ENCODE measurements around the gene CCDC77. TPM values are rescaled to one million over a fixed set of nuclear protein-coding genes. Genes with fewer than 3 reads are reported as not detected.

Gene CCDC77
- total RNA-seq, 1 donor from 2014 or later, result 1.2 TPM

DNA sequence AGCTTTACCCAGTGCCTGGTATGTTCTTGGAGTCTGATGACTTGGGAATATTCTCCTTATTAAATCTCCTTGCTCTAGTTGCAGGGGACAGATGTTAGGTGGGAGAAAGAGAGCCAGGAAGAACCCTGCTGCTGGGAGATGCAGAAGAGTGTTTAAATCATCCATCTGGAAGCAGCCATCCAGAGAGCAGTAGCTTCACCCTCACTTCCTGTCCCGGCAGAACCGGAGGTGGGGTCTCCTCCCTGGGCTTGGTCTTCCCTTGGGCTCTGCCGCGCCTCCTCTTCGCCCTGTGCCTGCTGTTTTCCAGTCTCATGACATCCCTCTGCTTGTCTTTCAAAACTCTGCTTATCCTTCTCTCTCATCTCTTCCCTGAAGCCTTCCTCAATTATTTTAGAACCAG, 73.8 kb downstream of the CCDC77 start:
- ATAC-seq (no peak), DNase-seq (ENCODE audit: low spot score) (no peak)

DNA sequence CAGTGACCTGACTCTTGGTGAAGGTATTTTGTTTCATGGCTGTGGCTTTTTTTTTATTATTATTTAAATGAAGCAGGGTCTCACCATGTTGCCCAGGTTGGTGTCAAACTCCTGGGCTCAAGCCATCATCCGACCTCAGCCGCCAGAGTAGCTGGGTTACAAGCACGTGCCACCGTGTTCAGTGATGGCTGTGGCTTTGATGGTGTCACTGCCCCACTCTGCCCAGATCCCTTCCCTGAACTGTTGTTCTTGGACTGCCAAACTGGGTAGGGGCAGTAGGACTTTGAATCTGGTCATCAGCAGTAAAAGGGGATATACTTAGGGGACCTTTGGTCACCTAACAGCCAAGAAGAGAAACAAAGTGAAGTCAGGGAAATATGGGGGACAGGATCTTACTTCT, 77.7 kb downstream of the CCDC77 start:
- ATAC-seq (no peak), DNase-seq (ENCODE audit: low spot score) (no peak)

DNA sequence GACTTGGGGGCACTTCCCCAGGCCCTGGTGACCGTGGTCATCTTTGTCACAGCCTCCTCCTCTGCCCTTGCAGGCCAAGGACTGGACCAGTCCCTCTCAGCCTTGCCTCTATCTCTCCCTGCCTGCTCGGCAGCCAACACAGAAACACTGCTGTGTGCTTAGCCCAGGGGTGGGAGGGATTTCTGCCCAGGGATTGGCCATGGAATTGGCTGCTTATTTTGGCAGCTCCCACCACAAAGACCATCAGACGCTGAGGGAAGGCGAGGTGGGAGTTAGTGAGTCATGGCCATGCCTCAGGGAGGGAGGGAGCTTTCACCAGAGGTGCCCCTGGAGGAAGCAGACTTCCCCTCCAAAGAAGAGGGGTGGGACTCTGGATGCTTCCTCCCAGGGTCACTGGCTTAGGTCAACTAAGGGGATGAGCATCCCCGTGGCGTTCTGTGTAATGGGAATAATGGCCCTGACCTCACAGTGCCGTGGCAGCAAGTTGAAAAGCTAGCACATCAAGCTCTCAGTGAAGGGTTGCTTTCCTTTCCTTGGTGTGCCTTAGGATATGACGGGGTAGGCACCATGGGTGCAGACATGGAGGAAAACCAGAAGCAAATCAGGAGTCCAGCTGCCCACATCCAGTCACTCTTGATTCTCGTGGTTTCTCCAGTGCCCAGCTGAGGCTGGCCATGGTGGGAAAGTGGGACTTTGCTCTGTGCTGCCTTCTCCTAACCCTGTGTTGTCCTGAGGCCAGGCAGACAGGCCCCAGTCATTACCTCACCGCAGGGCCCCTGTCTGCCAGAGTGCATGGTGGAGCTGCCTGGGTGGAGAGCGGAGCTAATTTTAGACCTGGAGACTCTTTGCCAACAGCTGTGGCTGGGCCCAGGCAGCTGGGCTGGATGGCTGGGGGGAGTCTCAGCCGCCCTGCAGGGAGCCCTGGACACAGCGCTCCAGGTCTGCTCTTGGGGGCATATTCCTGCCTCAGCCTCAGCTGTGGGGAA, 79.7 kb downstream of the CCDC77 start:
- DNase-seq (ENCODE audit: low spot score) (no peak), ATAC-seq (no peak)

DNA sequence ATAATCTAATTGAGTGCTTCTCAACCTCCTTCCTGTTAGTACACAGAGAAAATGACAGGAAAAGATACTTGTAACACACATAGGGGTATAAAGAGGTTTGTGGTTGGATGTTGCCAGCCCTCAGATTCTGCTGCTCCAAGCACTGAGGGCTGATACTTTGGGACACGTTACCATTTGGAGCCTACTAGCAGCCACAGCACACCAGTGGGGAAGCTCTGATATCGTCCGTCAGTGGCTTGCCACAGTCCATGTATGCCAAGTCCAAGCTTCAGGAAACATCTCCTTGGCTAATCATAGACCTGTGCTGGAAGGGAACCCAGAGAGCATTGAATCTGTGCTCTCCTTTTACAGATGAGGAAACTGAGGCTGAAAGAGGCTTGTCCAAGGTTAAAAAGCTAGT, 80.6 kb downstream of the CCDC77 start:
- DNase-seq (ENCODE audit: low spot score) (no peak), ATAC-seq (no peak)

DNA sequence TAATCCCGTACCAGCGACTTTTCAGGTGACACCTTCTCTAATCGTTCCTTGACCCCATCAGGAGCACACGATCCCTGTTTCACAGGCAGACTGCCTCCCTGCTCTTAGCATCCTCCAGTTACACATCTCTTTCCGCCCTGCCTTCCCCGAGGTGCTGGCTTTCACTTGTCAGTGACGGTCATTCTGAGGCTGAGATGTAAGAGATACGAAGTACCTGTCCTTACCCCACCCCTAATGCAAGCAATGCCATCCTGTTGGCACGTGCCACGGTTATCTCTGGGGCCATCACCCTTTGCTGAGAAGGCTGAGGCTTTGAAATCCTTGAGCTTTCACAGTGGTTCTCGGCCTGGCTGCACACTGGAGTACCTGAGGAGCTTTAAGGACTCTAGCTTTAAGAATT, 82.7 kb downstream of the CCDC77 start:
- ATAC-seq, result no peak
- DNase-seq (ENCODE audit: low spot score), result no peak

DNA sequence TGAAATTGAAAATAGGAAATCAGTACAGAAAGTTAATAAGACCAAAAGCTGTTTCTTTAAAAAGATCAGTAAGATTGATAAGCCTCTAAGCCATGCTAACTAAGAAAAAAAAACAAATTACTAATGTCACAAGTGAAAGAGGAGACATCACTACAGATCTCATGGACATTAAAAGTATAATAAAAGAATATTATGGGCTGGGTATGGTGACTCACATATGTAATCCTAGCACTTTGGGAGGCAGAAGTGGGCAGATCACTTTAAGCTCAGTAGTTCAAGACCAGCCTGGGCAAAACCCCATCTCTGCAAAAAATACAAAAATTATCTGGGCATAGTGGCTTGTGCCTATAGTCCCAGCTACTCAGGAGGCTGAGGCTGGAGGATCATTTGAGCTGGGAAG, 88.8 kb downstream of the CCDC77 start:
- DNase-seq (ENCODE audit: low spot score) (no peak), ATAC-seq (no peak)

Other genes with a start within 250 kb of the CCDC77 start
- 72.6 TPM for gene SLC6A12, start 187.5 kb upstream of the CCDC77 start, total RNA-seq
- gene SLC6A13, start 138.8 kb upstream of the CCDC77 start, total RNA-seq, result 91.6 TPM
- gene KDM5A, start 12.3 kb upstream of the CCDC77 start, total RNA-seq, result 25.6 TPM
- 0.30 TPM for gene B4GALNT3, start 58.3 kb downstream of the CCDC77 start, total RNA-seq